HFFc6 (cell line): ENCODE data around the gene KRTAP7-1. TPM values are rescaled to one million over a fixed set of nuclear protein-coding genes. Genes with fewer than 3 reads are reported as not detected.

ENCODE experiments used
- DNase-seq: peaks from one replicate; pipeline ENCODE4 v3.0.0-alpha.2; 2018
- H3K27ac Mint-ChIP-seq: 2 replicates; pipeline ENCODE4 v1.8.0; 2020; ENCODE audit warnings: mild to moderate bottlenecking, mixed read lengths
- H3K27me3 Mint-ChIP-seq: 2 replicates; pipeline ENCODE4 v1.8.0; 2021; ENCODE audit warnings: mild to moderate bottlenecking, moderate library complexity, mixed read lengths; ENCODE audit not compliant: insufficient read depth
- H3K36me3 Mint-ChIP-seq: 2 replicates; pipeline ENCODE4 v1.8.0; 2021; ENCODE audit warnings: low read depth, mixed read lengths
- H3K4me1 Mint-ChIP-seq: 2 replicates; pipeline ENCODE4 v1.8.0; 2020; ENCODE audit warnings: low read depth, mixed read lengths
- H3K4me3 Mint-ChIP-seq: 2 replicates; pipeline ENCODE4 v1.8.0; 2020; ENCODE audit warnings: mild to moderate bottlenecking, moderate library complexity, mixed read lengths
- H3K9me3 Mint-ChIP-seq: 2 replicates; pipeline ENCODE4 v1.8.0; 2020; ENCODE audit warnings: mild to moderate bottlenecking, mixed read lengths
- CTCF ChIP-seq: fragments of 200-600 bp; sonication (generic); IDR thresholded peaks from 2 replicates; pipeline ENCODE4 v1.5.0; 2021; ENCODE audit warnings: antibody characterized with exemption, mild to moderate bottlenecking
- long read RNA-seq: library from polyadenylated mRNA; unstranded; transcript quantifications from one replicate; pipeline ENCODE4 v2.0.0, GENCODE V29; 2019
- total RNA-seq, 6 experiments: library from RNA; stranded (reverse); fragmentation: NEBNext Ultra II Directional; extraction: Animal tissue kit (Norgen Biotek cat#: 25700); gene quantifications; 2 replicates in 1 of 6; 3 replicates in 5 of 6; pipeline ENCODE4 v1.2.3, GENCODE V29; 2021

KRTAP7-1 gene
- total RNA-seq = not detected
- long read RNA-seq = 0 reads

DNA sequence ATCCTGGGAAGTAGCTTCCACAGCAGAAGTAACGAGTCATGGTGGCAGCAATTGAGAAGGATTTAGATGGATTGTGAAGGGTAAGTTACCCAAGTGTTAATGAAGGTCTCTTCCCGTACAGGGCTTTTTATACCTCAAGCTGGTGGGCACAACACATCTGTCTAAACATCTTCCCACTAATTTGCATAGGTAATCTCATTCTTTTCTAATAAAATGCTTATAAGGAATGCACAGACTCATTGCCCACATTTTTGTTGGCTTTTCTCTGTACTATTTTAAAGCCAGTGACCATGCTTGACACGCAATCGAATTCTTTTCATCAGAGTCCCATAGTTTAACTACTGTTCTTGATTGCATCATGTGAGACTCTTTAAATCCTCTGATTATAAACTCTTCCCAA is at the start of gene KRTAP7-1:
Gene KRTAP7-1, minus strand, starts transcription at position 101 of the 400 bp plus-strand sequence. Its CDS starts 61 bp downstream, at position 40.
- Mint-ChIP-seq H3K4me3 (no peak within 1 kb of the TSS), H3K27ac (no peak within 1 kb of the TSS), H3K9me3 (peaks cover 37% of the 10 kb centered on the region), H3K4me1 (no peaks in the 10 kb centered on the region), H3K27me3 (no peaks in the 10 kb centered on the region), H3K36me3 (no peaks in the 10 kb centered on the region)
- DNase-seq = no peak
- no peak for TF ChIP-seq CTCF

DNA sequence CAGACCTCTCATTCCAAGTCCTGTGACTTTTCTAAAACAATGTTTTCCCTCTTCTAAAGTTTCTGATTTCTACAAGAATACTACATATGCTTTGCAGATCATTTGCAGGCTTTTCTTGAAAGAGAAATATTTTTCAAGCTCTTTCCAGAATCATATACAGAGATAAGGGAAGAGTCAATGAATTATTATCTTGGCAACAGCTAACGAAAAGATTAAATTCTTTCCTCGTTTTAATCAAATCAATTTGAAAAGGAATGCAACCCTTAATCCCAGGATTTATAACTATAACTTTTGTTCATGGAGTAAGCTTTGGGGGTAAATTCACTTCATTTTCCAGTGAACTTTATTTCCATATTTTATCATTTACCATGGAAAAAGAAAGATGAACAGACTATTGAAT is 45.0 kb upstream of the KRTAP7-1 start:
- H3K9me3 Mint-ChIP-seq = peaks cover 46% of the 10 kb centered on the region
- no peak overlapping the region for H3K27ac Mint-ChIP-seq
- no peak for TF ChIP-seq CTCF
- H3K27me3 Mint-ChIP-seq = no peaks in the 10 kb centered on the region; the same call in 1 of the 2 replicates
- no peak for DNase-seq
- no peaks in the 10 kb centered on the region for H3K4me1 Mint-ChIP-seq
- peaks cover 4% of the 10 kb centered on the region; the same call in 1 of the 2 replicates for H3K36me3 Mint-ChIP-seq
- H3K4me3 Mint-ChIP-seq = no peak overlapping the region

- DNase-seq = no peak
- Mint-ChIP-seq H3K27ac (no peak overlapping the region), H3K27me3 (no peaks in the 10 kb centered on the region), H3K4me1 (no peaks in the 10 kb centered on the region), H3K4me3 (no peak overlapping the region), H3K9me3 (peaks cover 49% of the 10 kb centered on the region), H3K36me3 (no peaks in the 10 kb centered on the region)
- TF ChIP-seq CTCF = no peak
These were observed 18.3 kb upstream of the KRTAP7-1 start for GRCh38 chr21:30847627-30848500.

- H3K36me3 Mint-ChIP-seq = no peaks in the 10 kb centered on the region
- H3K27me3 Mint-ChIP-seq = no peaks in the 10 kb centered on the region
- no peaks in the 10 kb centered on the region for H3K4me1 Mint-ChIP-seq
- peak; percentile 33; the same call in 1 of the 2 replicates for TF ChIP-seq CTCF
- no peak overlapping the region for H3K27ac Mint-ChIP-seq
- DNase-seq = no peak
- peaks cover 47% of the 10 kb centered on the region for H3K9me3 Mint-ChIP-seq
- H3K4me3 Mint-ChIP-seq = no peak overlapping the region
These were observed 13.4 kb upstream of the KRTAP7-1 start for GRCh38 chr21:30842990-30843389.

DNA sequence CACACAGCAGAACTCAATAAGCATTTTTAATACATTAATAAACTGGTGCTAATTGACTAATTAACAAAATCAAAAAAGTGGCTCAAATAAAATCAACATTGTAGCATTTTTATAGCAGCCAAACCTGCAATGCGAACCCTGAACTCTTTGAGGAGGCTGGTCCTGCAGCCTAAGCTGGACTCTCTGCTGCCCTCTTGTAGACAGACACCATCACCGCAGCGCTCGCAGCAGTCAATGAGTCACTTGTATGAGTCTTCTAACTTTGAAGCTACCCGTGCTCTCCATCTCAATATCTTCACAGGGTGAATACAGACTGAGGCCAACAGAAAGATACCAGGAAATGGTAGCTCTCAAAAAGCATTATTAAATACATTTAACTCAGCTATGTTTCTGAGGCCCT is 9.7 kb upstream of the KRTAP7-1 start:
- no peak for DNase-seq
- H3K4me3 Mint-ChIP-seq = no peak overlapping the region
- peaks cover 29% of the 10 kb centered on the region for H3K9me3 Mint-ChIP-seq
- H3K36me3 Mint-ChIP-seq = no peaks in the 10 kb centered on the region
- no peak overlapping the region for H3K27ac Mint-ChIP-seq
- no peaks in the 10 kb centered on the region for H3K4me1 Mint-ChIP-seq
- H3K27me3 Mint-ChIP-seq = no peaks in the 10 kb centered on the region
- TF ChIP-seq CTCF = peak; percentile 27; the same call in 1 of the 2 replicates
